ENCODE data around the gene ZFHX3. TPM values are rescaled to one million over a fixed set of nuclear protein-coding genes. Genes with fewer than 3 reads are reported as not detected.

Gene ZFHX3
- total and polyA plus RNA-seq, 11 donors: 3.8 to 21.6 (median 13.6) TPM

DNA sequence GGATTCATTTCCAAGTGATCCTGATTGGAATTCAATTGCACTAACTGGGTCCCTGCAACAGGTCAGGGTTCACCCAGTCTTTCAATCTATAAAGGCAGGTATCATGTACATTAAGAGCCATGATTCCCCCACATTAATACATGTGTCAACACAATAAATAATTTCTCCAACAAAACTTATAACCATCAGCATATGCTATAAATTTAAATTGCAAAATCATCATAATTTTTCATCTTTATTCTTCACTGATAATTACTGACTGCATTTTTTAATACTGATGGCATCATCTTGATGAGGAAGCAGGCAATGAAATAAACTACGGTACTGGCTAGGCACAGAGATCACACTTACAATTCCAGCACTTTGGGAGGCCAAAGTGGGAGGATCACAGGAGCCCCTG is 59.4 kb downstream of the ZFHX3 start:
- DNase-seq (no peak), ATAC-seq (no peak)
- intact Hi-C loops (cut with DNase I): loop anchor here in 3 of 10 donors (5.0 to 10.0 kb wide), 3 partner anchors 34 to 59 kb away; partner anchors contain the start of gene ZFHX3 (in 2 of the 3)
- 83 to 93% (median 90%) methylated on average over 1 of the region's 1 CpG for WGBS, 4 donors
- H3K4me1 ChIP-seq: peaks cover 20 to 98% (median 77%) of the 10 kb centered on the region in 12 donors
- H3K36me3 ChIP-seq: no peaks in the 10 kb centered on the region
- H3K9me3 ChIP-seq: no peaks in the 10 kb centered on the region
- H3K27ac ChIP-seq: peak overlapping the region in 7 of 12 donors; percentile 64 to 82 (median 79)
- TF ChIP-seq, protein P1, sequence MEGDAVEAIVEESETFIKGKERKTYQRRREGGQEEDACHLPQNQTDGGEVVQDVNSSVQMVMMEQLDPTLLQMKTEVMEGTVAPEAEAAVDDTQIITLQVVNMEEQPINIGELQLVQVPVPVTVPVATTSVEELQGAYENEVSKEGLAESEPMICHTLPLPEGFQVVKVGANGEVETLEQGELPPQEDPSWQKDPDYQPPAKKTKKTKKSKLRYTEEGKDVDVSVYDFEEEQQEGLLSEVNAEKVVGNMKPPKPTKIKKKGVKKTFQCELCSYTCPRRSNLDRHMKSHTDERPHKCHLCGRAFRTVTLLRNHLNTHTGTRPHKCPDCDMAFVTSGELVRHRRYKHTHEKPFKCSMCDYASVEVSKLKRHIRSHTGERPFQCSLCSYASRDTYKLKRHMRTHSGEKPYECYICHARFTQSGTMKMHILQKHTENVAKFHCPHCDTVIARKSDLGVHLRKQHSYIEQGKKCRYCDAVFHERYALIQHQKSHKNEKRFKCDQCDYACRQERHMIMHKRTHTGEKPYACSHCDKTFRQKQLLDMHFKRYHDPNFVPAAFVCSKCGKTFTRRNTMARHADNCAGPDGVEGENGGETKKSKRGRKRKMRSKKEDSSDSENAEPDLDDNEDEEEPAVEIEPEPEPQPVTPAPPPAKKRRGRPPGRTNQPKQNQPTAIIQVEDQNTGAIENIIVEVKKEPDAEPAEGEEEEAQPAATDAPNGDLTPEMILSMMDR (IDR thresholded peaks at IDR 0.05): no peak
- TF ChIP-seq POLR2A (IDR thresholded peaks at IDR 0.05): no peak
- H3K27me3 ChIP-seq: no peaks in the 10 kb centered on the region
- H3K4me3 ChIP-seq: no peak overlapping the region

DNA sequence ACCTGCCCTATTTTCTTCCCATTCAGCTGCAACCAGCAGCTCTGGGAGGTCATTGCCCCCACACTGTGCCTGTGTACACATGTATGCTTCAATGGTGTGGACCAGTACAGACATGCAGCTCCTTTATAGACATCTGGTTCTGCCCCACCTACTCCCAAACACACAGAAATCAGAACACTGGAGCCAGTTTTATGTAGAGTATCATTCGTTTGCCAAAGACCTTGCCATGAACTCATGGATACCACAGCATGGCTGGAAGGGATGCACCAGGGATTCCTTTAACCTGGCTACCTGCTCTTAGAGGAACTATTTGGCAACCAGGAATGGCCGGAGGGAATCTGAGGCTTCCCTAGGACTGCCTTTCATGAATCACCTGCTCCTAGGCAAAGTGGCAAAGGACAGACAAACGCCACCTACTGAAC is 60.4 kb downstream of the ZFHX3 start:
- Histone ChIP-seq H3K4me3 (no peak overlapping the region), H3K36me3 (no peaks in the 10 kb centered on the region), H3K4me1 (peaks cover 15 to 98% (median 67%) of the 10 kb centered on the region in 12 donors), H3K27me3 (no peaks in the 10 kb centered on the region), H3K9me3 (no peaks in the 10 kb centered on the region), H3K27ac (peak overlapping the region in 3 of 12 donors; percentile 80 to 89 (median 84))
- WGBS, 4 donors: 90 to 94% (median 92%) methylated on average over 3 of the region's 3 CpGs
- TF ChIP-seq POLR2A (IDR thresholded peaks at IDR 0.05): no peak
- TF ChIP-seq, protein P1 (IDR thresholded peaks at IDR 0.05): no peak
- DNase-seq (no peak), ATAC-seq (no peak)
- intact Hi-C loops (cut with DNase I): loop anchor here in 3 of 10 donors (5.0 to 10.0 kb wide), 3 partner anchors 35 to 60 kb away; partner anchors contain the start of gene ZFHX3 (in 2 of the 3)

DNA sequence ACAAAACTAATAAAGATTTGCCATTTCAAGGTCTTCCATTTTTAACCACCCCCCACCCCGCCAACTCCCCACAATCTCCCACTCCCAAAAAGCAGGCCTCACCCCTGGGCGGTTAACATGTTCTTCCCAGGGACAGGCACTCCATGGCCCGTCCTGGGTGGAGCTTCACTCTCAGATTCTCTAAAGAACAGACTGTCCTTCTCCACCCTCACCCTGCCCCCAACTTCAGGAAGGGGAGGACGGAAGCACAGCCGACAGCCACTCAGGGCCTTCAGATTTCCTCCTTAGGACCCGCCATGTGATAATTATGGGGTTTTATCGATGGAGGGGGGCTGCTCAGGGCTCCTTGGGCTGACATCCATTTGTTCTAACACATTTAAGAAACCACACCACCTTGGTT is 61.9 kb downstream of the ZFHX3 start:
- DNase-seq (peak in 4 of 5 donors; percentile 49 to 90 (median 70)), ATAC-seq (peak; percentile 73 to 81 (median 80))
- no peaks in the 10 kb centered on the region for H3K9me3 ChIP-seq
- no peak for TF ChIP-seq POLR2A (IDR thresholded peaks at IDR 0.05)
- TF ChIP-seq, protein P1 (IDR thresholded peaks at IDR 0.05): no peak
- intact Hi-C loops (cut with DNase I): loop anchor here in 4 of 10 donors (1.0 to 10.0 kb wide), 5 partner anchors 36 to 68 kb away; partner anchors contain the start of gene ZFHX3 (in 2 of the 4)
- peak overlapping the region; percentile 68 to 90 (median 78) for H3K27ac ChIP-seq
- H3K4me1 ChIP-seq: peaks cover 10 to 84% (median 57%) of the 10 kb centered on the region in 12 donors
- H3K36me3 ChIP-seq: no peaks in the 10 kb centered on the region
- H3K4me3 ChIP-seq: peak overlapping the region in 7 of 12 donors; percentile 8 to 31 (median 20)
- 30 to 50% (median 41%) methylated on average over 4 to 7 of the region's 7 CpGs for WGBS, 4 donors
- no peaks in the 10 kb centered on the region for H3K27me3 ChIP-seq

DNA sequence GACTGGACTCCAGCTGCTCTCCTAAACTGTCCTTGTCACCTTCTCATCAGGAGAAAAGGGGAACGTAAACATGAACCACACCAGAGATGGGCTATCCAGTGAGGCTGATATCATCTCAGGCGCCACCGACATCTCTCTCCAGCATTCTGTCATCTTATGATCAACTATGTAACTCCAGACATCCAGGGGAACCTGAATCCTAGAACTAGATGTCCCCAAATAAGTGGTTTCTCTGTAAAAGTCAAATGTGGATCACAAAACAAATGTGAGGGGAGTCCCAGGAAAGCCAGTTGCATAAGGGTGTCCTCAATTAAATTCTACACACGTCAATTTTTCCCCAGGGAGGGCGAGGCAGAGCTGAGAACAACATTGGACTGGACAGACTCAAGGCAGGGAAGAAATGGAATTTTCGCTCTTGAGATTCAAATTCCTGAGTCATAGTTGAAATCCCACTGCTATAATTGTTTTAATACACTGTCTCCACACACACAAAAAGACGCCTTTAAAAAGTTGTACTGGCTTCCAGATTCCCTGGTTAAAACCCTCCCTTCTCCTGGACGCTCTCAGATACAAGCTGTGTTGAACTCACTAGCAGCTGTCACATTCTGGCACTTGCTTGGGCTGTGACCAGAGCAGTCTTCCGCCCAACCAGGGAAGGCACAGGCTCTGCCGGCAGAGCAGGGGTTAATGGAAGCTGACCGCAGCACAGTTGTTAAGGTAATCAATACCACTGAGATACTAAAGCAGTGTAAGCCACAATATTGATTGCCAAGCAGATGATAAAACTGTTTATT is 62.6 kb downstream of the ZFHX3 start:
- Histone ChIP-seq H3K27ac (peak overlapping the region; percentile 68 to 90 (median 78)), H3K4me1 (peaks cover 10 to 77% (median 54%) of the 10 kb centered on the region in 12 donors), H3K9me3 (no peaks in the 10 kb centered on the region), H3K4me3 (peak overlapping the region in 7 of 12 donors; percentile 8 to 31 (median 20)), H3K36me3 (no peaks in the 10 kb centered on the region), H3K27me3 (no peaks in the 10 kb centered on the region)
- WGBS, 4 donors: 39 to 49% (median 43%) methylated on average over 11 of the region's 11 CpGs
- intact Hi-C loops (cut with DNase I): loop anchor here in 4 of 10 donors (1.0 to 10.0 kb wide), 5 partner anchors 37 to 69 kb away; partner anchors contain the start of gene ZFHX3 (in 2 of the 4)
- no peak for TF ChIP-seq POLR2A (IDR thresholded peaks at IDR 0.05)
- TF ChIP-seq, protein P1 (IDR thresholded peaks at IDR 0.05): no peak
- ATAC-seq (peak; percentile 61 to 82 (median 78)), DNase-seq (peak in 4 of 5 donors; percentile 60 to 80 (median 74))

Measured in heart left ventricle (tissue), 16 donors.